ENCODE data around the gene TRMT44. TPM values are rescaled to one million over a fixed set of nuclear protein-coding genes. Genes with fewer than 3 reads are reported as not detected.

Gene TRMT44
- polyA plus RNA-seq, 3 donors = 4.9 to 7.5 (median 6.6) TPM

GRCh38 chr4:8404791-8405515, 35.6 kb upstream of the TRMT44 start:
- H2AFZ ChIP-seq (ENCODE audit: insufficient read depth, low read depth, low read length, poor library complexity, severe bottlenecking) = no peak overlapping the region
- no peak overlapping the region for H3K27ac Mint-ChIP-seq
- no peak overlapping the region for H3K9ac ChIP-seq (ENCODE audit: insufficient read depth, low read length, poor library complexity, severe bottlenecking)
- no peak overlapping the region for H3K27ac ChIP-seq (ENCODE audit: low read depth in 1 of 2, low read length in 2 of 2)
- H3K4me3 ChIP-seq (replicated peaks in 1 of 3; ENCODE audit: low read depth in 2 of 3, low read length in 3 of 3) = no peak overlapping the region
- H3K9me3 ChIP-seq (replicated peaks in 1 of 2; ENCODE audit: control insufficient read depth in 1 of 2, insufficient read depth in 1 of 2, low read length in 2 of 2) = no peaks in the 10 kb centered on the region
- H3K27me3 Mint-ChIP-seq (ENCODE audit: low read depth in 3 of 3) = peaks cover 0 to 2% (median 1%) of the 10 kb centered on the region in 3 donors
- no peak overlapping the region for H3K4me2 ChIP-seq (replicated peaks; ENCODE audit: extremely low read depth, low read length, poor library complexity, severe bottlenecking)
- H4K20me1 ChIP-seq (ENCODE audit: insufficient read depth, low read length) = no peaks in the 10 kb centered on the region
- H3K9me3 Mint-ChIP-seq = peaks cover 0 to 4% (median 3%) of the 10 kb centered on the region in 7 donors
- intact Hi-C loops (cut with micrococcal nuclease) = loop anchor here in 1 of 2 donors (2.0 to 5.0 kb wide), 2 partner anchors 138 to 162 kb away; partner anchors contain the start of gene HTRA3
- peaks cover 52 to 61% of the 10 kb centered on the region in 2 donors for H3K36me3 Mint-ChIP-seq
- no peak for DNase-seq
- H3K4me3 Mint-ChIP-seq = no peak overlapping the region
- 96% methylated on average over 12 of the region's 14 CpGs for WGBS (ENCODE audit: insufficient coverage)
- no peak for TF ChIP-seq CTCF (IDR thresholded peaks at IDR 0.05)
- H3K36me3 ChIP-seq (replicated peaks in 1 of 2; ENCODE audit: control insufficient read depth in 1 of 2, insufficient read depth in 2 of 2, low read length in 2 of 2) = peaks cover 22 to 53% of the 10 kb centered on the region in 2 donors
- H3K4me1 ChIP-seq (ENCODE audit: control insufficient read depth in 1 of 2, insufficient read depth in 2 of 2, low read length in 2 of 2) = peaks cover 18 to 31% of the 10 kb centered on the region in 2 donors
- H3K4me1 Mint-ChIP-seq = peaks cover 35% of the 10 kb centered on the region
- no peaks in the 10 kb centered on the region for H3K27me3 ChIP-seq (ENCODE audit: control insufficient read depth in 2 of 2, insufficient read depth in 2 of 2, low read length in 2 of 2)
- H3K79me2 ChIP-seq (ENCODE audit: insufficient read depth, low read length) = no peaks in the 10 kb centered on the region

- no peaks in the 10 kb centered on the region for H3K9me3 ChIP-seq (replicated peaks in 1 of 2; ENCODE audit: control insufficient read depth in 1 of 2, insufficient read depth in 1 of 2, low read length in 2 of 2)
- H3K4me1 Mint-ChIP-seq = peaks cover 35% of the 10 kb centered on the region
- peaks cover 0 to 2% (median 1%) of the 10 kb centered on the region in 3 donors for H3K27me3 Mint-ChIP-seq (ENCODE audit: low read depth in 3 of 3)
- no peaks in the 10 kb centered on the region for H4K20me1 ChIP-seq (ENCODE audit: insufficient read depth, low read length)
- TF ChIP-seq CTCF (IDR thresholded peaks at IDR 0.05) = no peak
- no peaks in the 10 kb centered on the region for H3K79me2 ChIP-seq (ENCODE audit: insufficient read depth, low read length)
- H3K9ac ChIP-seq (ENCODE audit: insufficient read depth, low read length, poor library complexity, severe bottlenecking) = no peak overlapping the region
- H3K4me1 ChIP-seq (ENCODE audit: control insufficient read depth in 1 of 2, insufficient read depth in 2 of 2, low read length in 2 of 2) = peaks cover 18 to 36% of the 10 kb centered on the region in 2 donors
- H3K27ac ChIP-seq (ENCODE audit: low read depth in 1 of 2, low read length in 2 of 2) = no peak overlapping the region
- no peak overlapping the region for H3K4me3 ChIP-seq (replicated peaks in 1 of 3; ENCODE audit: low read depth in 2 of 3, low read length in 3 of 3)
- peaks cover 0 to 6% (median 3%) of the 10 kb centered on the region in 7 donors for H3K9me3 Mint-ChIP-seq
- 98% methylated on average over 8 of the region's 9 CpGs for WGBS (ENCODE audit: insufficient coverage)
- DNase-seq = no peak
- H3K27ac Mint-ChIP-seq = no peak overlapping the region
- H3K36me3 ChIP-seq (replicated peaks in 1 of 2; ENCODE audit: control insufficient read depth in 1 of 2, insufficient read depth in 2 of 2, low read length in 2 of 2) = peaks cover 22 to 53% of the 10 kb centered on the region in 2 donors
- no peak overlapping the region for H3K4me2 ChIP-seq (replicated peaks; ENCODE audit: extremely low read depth, low read length, poor library complexity, severe bottlenecking)
- H2AFZ ChIP-seq (ENCODE audit: insufficient read depth, low read depth, low read length, poor library complexity, severe bottlenecking) = no peak overlapping the region
- H3K36me3 Mint-ChIP-seq = peaks cover 52 to 61% of the 10 kb centered on the region in 2 donors
- intact Hi-C loops (cut with micrococcal nuclease) = loop anchor here in 1 of 2 donors (2.0 kb wide), 1 partner anchor 163 kb away; no protein-coding TSS in a partner anchor
- H3K27me3 ChIP-seq (ENCODE audit: control insufficient read depth in 2 of 2, insufficient read depth in 2 of 2, low read length in 2 of 2) = no peaks in the 10 kb centered on the region
- no peak overlapping the region for H3K4me3 Mint-ChIP-seq
These were observed 35.1 kb upstream of the TRMT44 start for GRCh38 chr4:8405516-8405875.

Measured in CD14-positive monocyte (primary cell).